Neuronal stem cell (in vitro differentiated cells): ENCODE data around the gene ZAP70.
A peak's percentile ranks its signal among the peaks of the same experiment; 100 is the strongest.

Experiments used
- DNase-seq: peaks from one replicate; pipeline ENCODE4 v3.0.0-alpha.2; 2013; ENCODE audit warnings: low spot score
- H2AFZ ChIP-seq: one replicate; pipeline ENCODE4 v1.6.1; 2013; ENCODE audit warnings: mild to moderate bottlenecking, low read length, inconsistent platforms
- H2AK5ac ChIP-seq: 2 replicates; pipeline ENCODE4 v1.6.1; 2013; ENCODE audit warnings: low read depth, mild to moderate bottlenecking, inconsistent platforms, low read length, moderate library complexity, mixed read lengths
- H2BK120ac ChIP-seq: 2 replicates; pipeline ENCODE4 v1.6.1; 2013; ENCODE audit warnings: low read depth, mild to moderate bottlenecking, inconsistent platforms, low read length, moderate library complexity, mixed read lengths
- H2BK12ac ChIP-seq: one replicate; pipeline ENCODE4 v1.6.1; 2013; ENCODE audit warnings: low read length, inconsistent platforms
- H2BK15ac ChIP-seq: 2 replicates; pipeline ENCODE4 v1.6.1; 2013; ENCODE audit warnings: mild to moderate bottlenecking, low read length, inconsistent platforms, mixed read lengths
- H2BK5ac ChIP-seq: one replicate; pipeline ENCODE4 v1.6.1; 2013; ENCODE audit warnings: inconsistent platforms, mild to moderate bottlenecking, low read length, moderate library complexity
- H3K14ac ChIP-seq: one replicate; pipeline ENCODE4 v1.6.1; 2013; ENCODE audit warnings: low read length, inconsistent platforms
- H3K18ac ChIP-seq: 2 replicates; pipeline ENCODE4 v1.6.1; 2013; ENCODE audit warnings: low read length, inconsistent platforms
- H3K23ac ChIP-seq: 2 replicates; pipeline ENCODE4 v1.6.1; 2013; ENCODE audit warnings: low read depth, mild to moderate bottlenecking, mixed read lengths, low read length, inconsistent platforms; ENCODE audit not compliant: poor library complexity
- H3K27ac ChIP-seq: replicated peaks from 3 replicates; pipeline ENCODE4 v1.5.1; 2013; ENCODE audit warnings: low read length, inconsistent platforms
- H3K27me3 ChIP-seq, 3 experiments: 2 replicates each; pipeline ENCODE4 v1.6.1; 2013; ENCODE audit warnings: low read length in 3 of 3, mild to moderate bottlenecking in 2 of 3, inconsistent platforms in 1 of 3, low read depth in 1 of 3, mixed read lengths in 1 of 3, moderate library complexity in 1 of 3; ENCODE audit not compliant: control insufficient read depth in 3 of 3, insufficient read depth in 3 of 3
- H3K36me3 ChIP-seq, 2 donors: replicated peaks in 1 of 2; 2 replicates each; pipeline ENCODE4 v1.6.1; 2013; ENCODE audit warnings: low read length in 2 of 2; ENCODE audit not compliant: control insufficient read depth in 2 of 2, insufficient read depth in 2 of 2
- H3K4ac ChIP-seq: 2 replicates; pipeline ENCODE4 v1.6.1; 2013; ENCODE audit warnings: inconsistent platforms, mild to moderate bottlenecking, low read length, moderate library complexity
- H3K4me1 ChIP-seq, 2 donors: 1 replicate in 1 of 2; 2 replicates in 1 of 2; pipeline ENCODE4 v1.6.1; 2013; ENCODE audit warnings: low read length in 2 of 2, low read depth in 1 of 2; ENCODE audit not compliant: control insufficient read depth in 2 of 2, insufficient read depth in 1 of 2
- H3K4me2 ChIP-seq: one replicate; pipeline ENCODE4 v1.6.1; 2013; ENCODE audit warnings: mild to moderate bottlenecking, low read length, inconsistent platforms; ENCODE audit not compliant: insufficient read depth, poor library complexity, severe bottlenecking
- H3K4me3 ChIP-seq, 2 donors: 2 replicates each; pipeline ENCODE4 v1.5.1; 2013; ENCODE audit warnings: low read length in 2 of 2, mild to moderate bottlenecking in 2 of 2, inconsistent platforms in 1 of 2, moderate library complexity in 1 of 2
- H3K79me1 ChIP-seq: one replicate; pipeline ENCODE4 v1.6.1; 2013; ENCODE audit warnings: low read depth, mild to moderate bottlenecking, inconsistent platforms, low read length, moderate library complexity
- H3K9ac ChIP-seq: one replicate; pipeline ENCODE4 v1.6.1; 2013; ENCODE audit warnings: mild to moderate bottlenecking, low read depth, low read length, inconsistent platforms; ENCODE audit not compliant: poor library complexity
- H3K9me3 ChIP-seq, 2 donors: replicated peaks in 1 of 2; 2 replicates each; pipeline versions ENCODE3 to v1.6.1; 2013; ENCODE audit warnings: low read length in 2 of 2, mild to moderate bottlenecking in 2 of 2, inconsistent platforms in 1 of 2, low read depth in 1 of 2, mixed read lengths in 1 of 2, moderate library complexity in 1 of 2; ENCODE audit not compliant: control insufficient read depth in 2 of 2, insufficient read depth in 1 of 2
- H4K8ac ChIP-seq: one replicate; pipeline ENCODE4 v1.6.1; 2013; ENCODE audit warnings: low read depth, mild to moderate bottlenecking, inconsistent platforms, low read length, moderate library complexity
- H4K91ac ChIP-seq: one replicate; pipeline ENCODE4 v1.6.1; 2013; ENCODE audit warnings: low read length, low read depth, mild to moderate bottlenecking, inconsistent platforms; ENCODE audit not compliant: poor library complexity
- WGBS, 2 donors: extraction: QIAGEN DNeasy Blood & Tissue Kit; methylation state at CpG; one replicate each; pipeline ENCODE4 v1.1.7; 2013; ENCODE audit warnings: missing lambda C conversion rate in 2 of 2, mixed read lengths in 1 of 2; ENCODE audit not compliant: insufficient read length in 2 of 2, insufficient replicate concordance in 1 of 2; ENCODE audit errors: extremely low coverage in 2 of 2; 5-methylcytosine and 5-hydroxymethylcytosine counted together

ZAP70 gene

GRCh38 chr2:97754690-97755346 lies 41.4 kb downstream of the ZAP70 start:
- Histone ChIP-seq H2AFZ (no peak overlapping the region), H2BK12ac (no peak overlapping the region), H3K27ac (no peak overlapping the region), H3K79me1 (no peaks in the 10 kb centered on the region), H3K23ac (no peak overlapping the region), H3K9me3 (no peaks in the 10 kb centered on the region), H3K9ac (no peak overlapping the region), H3K27me3 (no peaks in the 10 kb centered on the region), H3K36me3 (peaks cover 16 to 60% of the 10 kb centered on the region in 2 donors), H3K4me2 (no peak overlapping the region), H3K4me1 (peaks cover 10 to 11% of the 10 kb centered on the region in 2 donors), H3K14ac (no peak overlapping the region), H2BK5ac (no peak overlapping the region), H3K4ac (no peak overlapping the region), H3K18ac (no peak overlapping the region), H4K91ac (no peak overlapping the region), H2AK5ac (no peak overlapping the region), H4K8ac (no peak overlapping the region), H2BK15ac (no peak overlapping the region), H2BK120ac (no peak overlapping the region), H3K4me3 (no peak overlapping the region)
- DNase-seq = no peak
- no CpG with 5 or more reads among the region's 12 CpGs for WGBS, 2 donors

DNA sequence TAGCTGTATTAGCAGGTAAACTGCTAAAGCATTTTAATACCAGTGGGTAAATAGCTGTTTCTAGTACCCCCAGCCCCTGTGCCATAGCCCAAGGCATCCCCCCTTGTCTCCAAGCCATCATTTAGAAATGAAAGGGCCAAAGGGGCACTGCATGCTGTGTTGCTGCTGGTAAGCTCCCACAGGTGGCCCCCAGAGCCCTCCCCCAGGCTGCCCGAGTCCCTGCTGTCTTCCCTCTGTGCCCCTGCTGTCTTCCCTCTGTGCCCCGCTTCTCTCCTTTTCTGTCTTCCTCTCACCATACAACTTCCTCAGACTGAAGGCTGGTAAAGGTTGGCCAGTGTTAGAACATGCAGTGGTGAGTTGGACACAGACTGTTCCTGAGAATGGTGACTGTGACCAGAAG lies 42.1 kb downstream of the ZAP70 start:
- Histone ChIP-seq H3K23ac (no peak overlapping the region), H4K91ac (no peak overlapping the region), H2BK5ac (no peak overlapping the region), H3K27ac (no peak overlapping the region), H2AK5ac (no peak overlapping the region), H2AFZ (no peak overlapping the region), H3K4ac (no peak overlapping the region), H2BK120ac (no peak overlapping the region), H3K9ac (no peak overlapping the region), H3K79me1 (no peaks in the 10 kb centered on the region), H3K4me2 (no peak overlapping the region), H3K36me3 (peaks cover 17 to 66% of the 10 kb centered on the region in 2 donors), H2BK15ac (no peak overlapping the region), H2BK12ac (no peak overlapping the region), H3K14ac (no peak overlapping the region), H3K4me1 (peaks cover 8 to 11% of the 10 kb centered on the region in 2 donors), H4K8ac (no peak overlapping the region), H3K27me3 (no peaks in the 10 kb centered on the region), H3K4me3 (no peak overlapping the region), H3K18ac (no peak overlapping the region), H3K9me3 (no peaks in the 10 kb centered on the region)
- WGBS, 2 donors = no CpG with 5 or more reads among the region's 2 CpGs
- DNase-seq = no peak

- Histone ChIP-seq H3K27me3 (no peaks in the 10 kb centered on the region), H2BK120ac (no peak overlapping the region), H3K9me3 (no peaks in the 10 kb centered on the region), H3K9ac (no peak overlapping the region), H3K4me3 (no peak overlapping the region), H3K14ac (no peak overlapping the region), H3K4ac (no peak overlapping the region), H2BK12ac (no peak overlapping the region), H3K79me1 (peaks cover 4% of the 10 kb centered on the region), H3K23ac (peak overlapping the region; percentile 2), H3K18ac (no peak overlapping the region), H2AFZ (no peak overlapping the region), H2BK5ac (no peak overlapping the region), H3K4me1 (peaks cover 1 to 6% of the 10 kb centered on the region in 2 donors), H3K27ac (no peak overlapping the region), H2BK15ac (no peak overlapping the region), H3K36me3 (peaks cover 24 to 82% of the 10 kb centered on the region in 2 donors), H4K91ac (no peak overlapping the region), H3K4me2 (no peak overlapping the region), H2AK5ac (no peak overlapping the region), H4K8ac (no peak overlapping the region)
- DNase-seq = no peak
- WGBS, 2 donors = no CpG with 5 or more reads among the region's 18 CpGs
Observed at GRCh38 chr2:97757062-97757461, 43.7 kb downstream of the ZAP70 start.

DNA sequence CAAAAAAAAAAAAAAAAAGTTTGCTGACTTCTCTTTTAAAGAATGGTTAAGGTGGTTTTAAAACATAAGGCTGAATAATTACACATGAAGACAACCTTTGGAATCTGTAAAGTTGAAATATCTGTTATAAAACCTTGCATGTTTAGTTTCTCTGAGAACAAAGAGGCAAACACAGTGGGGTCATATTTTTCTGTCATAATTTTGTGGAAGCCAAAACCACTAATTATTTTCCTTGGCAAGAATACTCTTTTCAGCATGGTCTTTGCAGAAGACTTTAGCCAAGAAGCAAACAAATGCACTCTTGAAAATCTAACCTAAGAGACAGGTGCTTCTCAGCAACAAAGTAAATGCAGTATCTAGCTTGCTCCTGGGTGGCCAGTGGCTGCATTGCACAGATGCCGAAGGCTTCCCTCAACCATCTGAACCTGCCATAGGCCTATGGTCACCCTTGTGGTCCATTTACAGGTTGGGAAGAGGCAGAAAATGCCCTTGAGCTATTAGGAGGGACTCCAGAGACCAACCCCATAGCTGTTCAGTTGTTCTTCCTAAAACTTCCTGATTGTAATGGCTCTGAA lies 44.8 kb downstream of the ZAP70 start:
- H2BK120ac ChIP-seq = no peak overlapping the region
- no peak overlapping the region for H2BK12ac ChIP-seq
- H3K4ac ChIP-seq = no peak overlapping the region
- no peak overlapping the region for H3K9ac ChIP-seq
- H3K4me3 ChIP-seq = no peak overlapping the region
- H3K4me2 ChIP-seq = no peak overlapping the region
- WGBS, 2 donors = no CpG with 5 or more reads among the region's 1 CpG
- H4K91ac ChIP-seq = no peak overlapping the region
- H3K9me3 ChIP-seq = no peaks in the 10 kb centered on the region
- H3K36me3 ChIP-seq = peaks cover 27 to 90% of the 10 kb centered on the region in 2 donors
- H3K27me3 ChIP-seq = no peaks in the 10 kb centered on the region
- H3K14ac ChIP-seq = no peak overlapping the region
- H3K18ac ChIP-seq = no peak overlapping the region
- H3K23ac ChIP-seq = no peak overlapping the region
- H2AK5ac ChIP-seq = no peak overlapping the region
- no peak for DNase-seq
- H2AFZ ChIP-seq = no peak overlapping the region
- H2BK15ac ChIP-seq = no peak overlapping the region
- H2BK5ac ChIP-seq = no peak overlapping the region
- H3K4me1 ChIP-seq = peaks cover 0 to 1% of the 10 kb centered on the region in 2 donors
- H3K79me1 ChIP-seq = peaks cover 4% of the 10 kb centered on the region
- no peak overlapping the region for H3K27ac ChIP-seq
- no peak overlapping the region for H4K8ac ChIP-seq
